ENCODE results near the gene CCDC141.

Gene CCDC141

DNA sequence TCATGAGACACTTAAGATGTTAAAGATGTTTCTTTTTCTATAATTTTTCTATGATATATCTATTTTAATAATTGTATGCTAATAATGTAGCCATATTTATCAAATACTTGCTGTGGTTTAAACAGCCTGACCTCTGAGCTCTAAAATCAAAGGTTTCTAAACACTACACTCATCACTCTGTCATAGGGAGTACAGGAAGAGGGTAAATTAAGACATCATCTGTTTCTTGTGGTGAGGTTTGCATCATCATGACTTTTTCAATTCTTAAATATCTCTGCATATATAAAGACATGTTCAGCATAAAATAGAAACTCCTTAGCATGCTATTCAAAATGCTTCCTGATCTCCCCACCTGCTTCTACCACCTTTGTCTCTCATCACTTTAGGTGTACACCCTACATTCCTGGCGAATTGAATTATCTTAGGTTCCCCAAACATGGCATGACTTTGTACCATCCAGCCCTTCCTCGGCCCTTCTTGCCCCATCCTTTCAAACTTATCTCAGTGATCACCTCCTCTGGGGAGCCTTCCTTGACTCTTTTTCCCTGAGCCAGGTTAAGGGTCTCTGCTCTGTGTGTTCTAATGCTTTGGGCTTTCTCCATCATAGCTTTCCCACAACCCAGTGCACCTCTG is 137.4 kb downstream of the CCDC141 start:
- ChIA-PET CTCF (interaction anchor here (0.5 to 3.1 kb wide), 7 partner anchors 21 to 162 kb away, joined by 3 to 20 read pairs (median 6); no protein-coding TSS in a partner anchor), POLR2A (no interaction called here)
- no peak for DNase-seq (ENCODE audit: low read depth, low spot score)
- no peak for TF ChIP-seq CTCF (IDR thresholded peaks at IDR 0.05; ENCODE audit: insufficient read depth, low read length, missing control alignments)
- no peak overlapping the region for H3K4me3 ChIP-seq (ENCODE audit: low read depth, low read length)

- CTCF ChIA-PET = interaction anchor here (1.6 to 3.1 kb wide), 3 partner anchors 20 to 149 kb away, joined by 6 to 20 read pairs (median 9); no protein-coding TSS in a partner anchor
- no peak overlapping the region for H3K4me3 ChIP-seq (ENCODE audit: low read depth, low read length)
- no peak for TF ChIP-seq CTCF (IDR thresholded peaks at IDR 0.05; ENCODE audit: insufficient read depth, low read length, missing control alignments)
- no peak for DNase-seq (ENCODE audit: low read depth, low spot score)
- POLR2A ChIA-PET = no interaction called here
Measured at GRCh38 chr2:178911039-178911438, 138.9 kb downstream of the CCDC141 start.

GRCh38 chr2:178910005-178910404 is 139.9 kb downstream of the CCDC141 start:
- ChIA-PET CTCF (interaction anchor here (1.5 to 2.1 kb wide), 4 partner anchors 14 to 148 kb away, joined by 4 to 8 read pairs (median 5); no protein-coding TSS in a partner anchor), POLR2A (no interaction called here)
- no peak overlapping the region for H3K4me3 ChIP-seq (ENCODE audit: low read depth, low read length)
- no peak for TF ChIP-seq CTCF (IDR thresholded peaks at IDR 0.05; ENCODE audit: insufficient read depth, low read length, missing control alignments)
- DNase-seq (ENCODE audit: low read depth, low spot score) = no peak

- CTCF ChIA-PET = interaction anchor here (0.9 to 2.1 kb wide), 4 partner anchors 14 to 147 kb away, joined by 3 to 8 read pairs (median 4); no protein-coding TSS in a partner anchor
- POLR2A ChIA-PET = no interaction called here
Measured at GRCh38 chr2:178909507-178909906, 140.4 kb downstream of the CCDC141 start.

GRCh38 chr2:178908810-178909209 is 141.1 kb downstream of the CCDC141 start:
- CTCF ChIA-PET = interaction anchor here (0.9 to 2.1 kb wide), 3 partner anchors 18 to 146 kb away, joined by 3 to 8 read pairs (median 4); no protein-coding TSS in a partner anchor
- H3K4me3 ChIP-seq (ENCODE audit: low read depth, low read length) = no peak overlapping the region
- TF ChIP-seq CTCF (IDR thresholded peaks at IDR 0.05; ENCODE audit: insufficient read depth, low read length, missing control alignments) = no peak
- no peak for DNase-seq (ENCODE audit: low read depth, low spot score)
- POLR2A ChIA-PET = no interaction called here

More at GRCh38 chr2:178909507-178909906, 140.4 kb downstream of the CCDC141 start:
- H3K4me3 ChIP-seq (ENCODE audit: low read depth, low read length) = no peak overlapping the region
- no peak for TF ChIP-seq CTCF (IDR thresholded peaks at IDR 0.05; ENCODE audit: insufficient read depth, low read length, missing control alignments)
- DNase-seq (ENCODE audit: low read depth, low spot score) = no peak

DNA sequence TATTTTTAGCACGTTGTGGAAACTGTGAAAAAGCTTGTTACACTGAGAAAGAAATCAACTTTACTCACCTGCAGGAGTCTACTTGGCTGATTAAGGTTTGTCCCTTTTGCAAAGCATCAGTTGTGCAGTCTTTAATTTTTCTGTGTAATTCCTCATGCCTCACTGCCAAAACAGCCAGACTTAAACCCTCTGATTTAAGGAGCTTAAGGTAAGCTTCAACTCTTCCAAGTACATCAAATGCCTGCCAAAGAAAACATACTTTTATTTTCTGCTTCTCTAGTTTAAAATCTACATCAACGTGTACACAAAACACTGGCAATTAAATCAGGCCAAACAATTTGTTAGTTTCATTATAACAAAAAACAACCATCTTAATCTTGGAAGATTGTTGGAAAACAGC is 144.7 kb downstream of the CCDC141 start:
- CTCF ChIA-PET = interaction anchor here (0.7 to 1.1 kb wide), 3 partner anchors 8 to 142 kb away, joined by 3 to 4 read pairs (median 4); no protein-coding TSS in a partner anchor

More for the DNA sequence above, 144.7 kb downstream of the CCDC141 start:
- POLR2A ChIA-PET = no interaction called here
- no peak overlapping the region for H3K4me3 ChIP-seq (ENCODE audit: low read depth, low read length)
- no peak for TF ChIP-seq CTCF (IDR thresholded peaks at IDR 0.05; ENCODE audit: insufficient read depth, low read length, missing control alignments)
- no peak for DNase-seq (ENCODE audit: low read depth, low spot score)
